Activated CD8-positive, alpha-beta T cell treated with anti-CD3 and anti-CD28 coated beads for 36 hours (primary cell): ENCODE data around the gene SHROOM4. TPM values are rescaled to one million over a fixed set of nuclear protein-coding genes. Genes with fewer than 3 reads are reported as not detected.

Experiments used
- ATAC-seq: fragments of 200-7000 bp; cut with Tn5 transposase; one replicate; pipeline ENCODE4 v1.10.0; 2021; ENCODE audit warnings: mild to moderate bottlenecking, moderate library complexity
- CTCF ChIA-PET: fragments of 350-600 bp; sonication (Branson Sonifier 250); formaldehyde crosslinking; loops from one replicate; lab custom pipeline; 2021; ENCODE audit warnings: antibody characterized with exemption; lab: Charles Lee
- POLR2A ChIA-PET: fragments of 350-600 bp; sonication (Branson Sonifier 250); formaldehyde crosslinking; loops from one replicate; lab custom pipeline; 2021; ENCODE audit warnings: antibody characterized with exemption; lab: Charles Lee
- DNase-seq: peaks from one replicate; pipeline ENCODE4 v3.0.0-alpha.2; 2020
- H3K27ac Mint-ChIP-seq: one replicate; pipeline ENCODE4 v1.8.0; 2021; ENCODE audit warnings: mild to moderate bottlenecking, mixed read lengths
- H3K27me3 Mint-ChIP-seq: one replicate; pipeline ENCODE4 v1.8.0; 2021; ENCODE audit warnings: mixed read lengths
- H3K36me3 Mint-ChIP-seq: one replicate; pipeline ENCODE4 v1.8.0; 2021; ENCODE audit warnings: low read depth, mixed read lengths
- H3K4me1 Mint-ChIP-seq: one replicate; pipeline ENCODE4 v1.8.0; 2021; ENCODE audit warnings: low read depth, mixed read lengths
- H3K4me3 Mint-ChIP-seq: one replicate; pipeline ENCODE4 v1.8.0; 2021; ENCODE audit warnings: mild to moderate bottlenecking, moderate library complexity, mixed read lengths
- H3K9me3 Mint-ChIP-seq: one replicate; pipeline ENCODE4 v1.8.0; 2021; ENCODE audit warnings: mixed read lengths
- CTCF ChIP-seq: fragments of 200-600 bp; IDR thresholded peaks from one replicate; pipeline ENCODE4 v1.8.0; 2022; ENCODE audit warnings: antibody characterized with exemption, mild to moderate bottlenecking
- intact Hi-C: fragments of 100-400 bp; cut with micrococcal nuclease; formaldehyde crosslinking; loops from one replicate; pipeline ENCODE4 v1.10.0; 2022
- total RNA-seq, 2 experiments: library from RNA; stranded (reverse); gene quantifications; one replicate each; pipeline ENCODE4 v1.2.3, GENCODE V29; 2021

Gene SHROOM4
- total RNA-seq, 2 experiments from 2014 or later: not detected

GRCh38 chrX:50622751-50623150 lies 191.2 kb downstream of the SHROOM4 start:
- POLR2A ChIA-PET: no interaction called here
- no peak for ATAC-seq
- Mint-ChIP-seq H3K9me3 (no peaks in the 10 kb centered on the region), H3K4me3 (no peak overlapping the region), H3K4me1 (no peaks in the 10 kb centered on the region), H3K36me3 (no peaks in the 10 kb centered on the region), H3K27ac (no peak overlapping the region), H3K27me3 (peaks cover 1% of the 10 kb centered on the region)
- intact Hi-C loops: no loop called here
- no peak for TF ChIP-seq CTCF
- no peak for DNase-seq
- CTCF ChIA-PET: no interaction called here

DNA sequence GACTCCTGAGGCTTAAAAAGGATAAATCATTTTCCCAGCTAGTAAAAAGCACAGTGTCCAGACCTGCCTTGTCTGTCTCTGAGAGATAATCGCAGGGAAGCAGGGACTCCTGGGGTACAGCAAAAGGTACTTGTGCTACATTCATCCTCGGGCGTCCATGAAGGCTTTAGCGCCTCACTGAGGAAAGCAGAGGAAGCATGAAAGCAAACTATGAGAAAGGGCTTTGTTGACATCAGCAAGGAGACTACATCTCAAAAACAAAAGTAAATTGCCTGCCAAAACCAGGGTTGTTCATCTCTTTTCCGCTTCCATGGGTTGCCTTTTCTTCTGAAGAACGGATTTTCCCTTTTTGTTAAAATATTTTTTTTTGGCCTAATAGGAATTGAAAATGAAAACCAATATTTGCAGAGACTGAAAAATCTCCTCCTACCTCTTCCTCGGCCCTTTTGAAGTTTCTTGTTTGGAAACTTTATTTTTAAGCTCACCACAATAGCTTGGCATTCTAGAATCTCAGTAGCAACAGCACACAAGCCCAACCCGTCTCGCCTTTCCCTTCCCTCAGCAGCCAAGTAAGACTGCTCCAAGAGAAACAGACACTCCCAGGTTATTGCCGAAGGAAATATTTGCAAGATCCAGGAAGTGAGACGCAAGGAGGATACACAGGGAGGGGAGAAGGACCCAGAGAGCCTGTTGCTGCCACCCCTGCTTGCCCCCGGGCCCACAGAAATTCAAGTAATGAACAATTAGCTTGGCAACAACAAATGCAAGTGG lies 195.0 kb downstream of the SHROOM4 start:
- ChIA-PET CTCF (no interaction called here), POLR2A (no interaction called here)
- H3K36me3 Mint-ChIP-seq: no peaks in the 10 kb centered on the region
- H3K27me3 Mint-ChIP-seq: peaks cover 3% of the 10 kb centered on the region
- H3K4me1 Mint-ChIP-seq: no peaks in the 10 kb centered on the region
- H3K4me3 Mint-ChIP-seq: no peak overlapping the region
- intact Hi-C loops: no loop called here
- no peak for ATAC-seq
- no peak for TF ChIP-seq CTCF
- H3K27ac Mint-ChIP-seq: no peak overlapping the region
- no peaks in the 10 kb centered on the region for H3K9me3 Mint-ChIP-seq
- DNase-seq: no peak

GRCh38 chrX:50617183-50617582 lies 196.8 kb downstream of the SHROOM4 start:
- intact Hi-C loops: no loop called here
- no peaks in the 10 kb centered on the region for H3K4me1 Mint-ChIP-seq

GRCh38 chrX:50615570-50616158 lies 198.3 kb downstream of the SHROOM4 start:
- no peak overlapping the region for H3K4me3 Mint-ChIP-seq
- ChIA-PET CTCF (no interaction called here), POLR2A (no interaction called here)
- TF ChIP-seq CTCF: no peak
- no peaks in the 10 kb centered on the region for H3K9me3 Mint-ChIP-seq
- H3K27me3 Mint-ChIP-seq: peaks cover 4% of the 10 kb centered on the region
- no peak for ATAC-seq
- H3K27ac Mint-ChIP-seq: no peak overlapping the region
- no peaks in the 10 kb centered on the region for H3K36me3 Mint-ChIP-seq
- no peaks in the 10 kb centered on the region for H3K4me1 Mint-ChIP-seq
- DNase-seq: no peak
- intact Hi-C loops: no loop called here

More at GRCh38 chrX:50617183-50617582, 196.8 kb downstream of the SHROOM4 start:
- Mint-ChIP-seq H3K4me3 (no peak overlapping the region), H3K27ac (no peak overlapping the region), H3K27me3 (peaks cover 4% of the 10 kb centered on the region), H3K9me3 (no peaks in the 10 kb centered on the region), H3K36me3 (no peaks in the 10 kb centered on the region)
- DNase-seq (no peak), ATAC-seq (no peak)
- no peak for TF ChIP-seq CTCF
- ChIA-PET CTCF (no interaction called here), POLR2A (no interaction called here)

- ATAC-seq (no peak), DNase-seq (no peak)
- no peaks in the 10 kb centered on the region for H3K36me3 Mint-ChIP-seq
- H3K4me1 Mint-ChIP-seq: no peaks in the 10 kb centered on the region
- no peak overlapping the region for H3K27ac Mint-ChIP-seq
- intact Hi-C loops: no loop called here
- TF ChIP-seq CTCF: no peak
- H3K4me3 Mint-ChIP-seq: no peak overlapping the region
- peaks cover 4% of the 10 kb centered on the region for H3K27me3 Mint-ChIP-seq
- CTCF ChIA-PET: no interaction called here
- H3K9me3 Mint-ChIP-seq: no peaks in the 10 kb centered on the region
- POLR2A ChIA-PET: no interaction called here
Measured at GRCh38 chrX:50614460-50614859, 199.5 kb downstream of the SHROOM4 start.
